OCI-LY7 (cell line): ENCODE results near the gene STX17. TPM values are rescaled to one million over a fixed set of nuclear protein-coding genes. Genes with fewer than 3 reads are reported as not detected.
"Not testable (repeated sequence)": the region's sequence is repeated elsewhere in the genome, so short reads cannot be mapped to it uniquely, and the experiment has no call there.

ENCODE experiments used
- BruUV-seq: library from RNA; stranded (reverse); fragments of 400-500 nt; replicated peaks from 2 replicates; lab custom pipeline; 2021; lab: Mats Ljungman, UMichigan
- CTCF ChIA-PET: fragments of 300-600 bp; sonication (Branson Sonifier 250); formaldehyde crosslinking; loops from one replicate; lab custom pipeline; 2022; ENCODE audit warnings: antibody characterized with exemption; ENCODE audit not compliant: unreplicated experiment; lab: Charles Lee
- POLR2A ChIA-PET: fragments of 300-600 bp; sonication (Branson Sonifier 250); formaldehyde crosslinking; loops from one replicate; lab custom pipeline; 2022; ENCODE audit warnings: antibody characterized with exemption; lab: Charles Lee
- DNase-seq: peaks from one replicate; pipeline ENCODE4 v3.0.0-alpha.2; 2015; ENCODE audit warnings: low spot score
- H2AFZ ChIP-seq: fragments of 200-600 bp; sonication (generic), shearing (Covaris generic); 2 replicates; pipeline ENCODE4 v1.6.1; 2014; ENCODE audit warnings: mild to moderate bottlenecking, antibody characterized with exemption, low read length, moderate library complexity
- H3K27ac ChIP-seq: fragments of 200-600 bp; sonication (generic); 2 replicates; pipeline ENCODE4 v1.5.1; 2014; ENCODE audit warnings: mixed run types, low read depth, mild to moderate bottlenecking, moderate library complexity, low read length, inconsistent platforms; ENCODE audit not compliant: poor library complexity, severe bottlenecking
- H3K36me3 ChIP-seq: fragments of 200-600 bp; sonication (generic); 2 replicates; pipeline ENCODE4 v1.6.1; 2014; ENCODE audit warnings: mild to moderate bottlenecking, antibody characterized with exemption, low read length, moderate library complexity, mixed read lengths; ENCODE audit not compliant: insufficient read depth
- H3K4me1 ChIP-seq: fragments of 200-600 bp; sonication (generic); 2 replicates; pipeline ENCODE4 v1.5.1; 2014; ENCODE audit warnings: mild to moderate bottlenecking, low read length; ENCODE audit not compliant: insufficient read depth, poor library complexity, severe bottlenecking
- H3K4me2 ChIP-seq: fragments of 200-600 bp; sonication (generic); 2 replicates; pipeline ENCODE4 v1.6.1; 2014; ENCODE audit warnings: mild to moderate bottlenecking, low read length
- H3K4me3 ChIP-seq: fragments of 200-600 bp; sonication (generic); 2 replicates; pipeline ENCODE4 v1.5.1; 2014; ENCODE audit warnings: mild to moderate bottlenecking, low read depth, low read length; ENCODE audit not compliant: poor library complexity, severe bottlenecking
- H3K79me2 ChIP-seq: fragments of 200-600 bp; sonication (generic); 2 replicates; pipeline ENCODE4 v1.6.1; 2016; ENCODE audit warnings: low read depth, mild to moderate bottlenecking, low read length, moderate library complexity, mixed read lengths; ENCODE audit not compliant: insufficient read depth
- H3K9me2 ChIP-seq: fragments of 200-600 bp; sonication (generic); 2 replicates; pipeline ENCODE4 v1.6.1; 2016; ENCODE audit warnings: mild to moderate bottlenecking, low read length, mixed read lengths; ENCODE audit not compliant: insufficient read depth
- H3K9me3 ChIP-seq: fragments of 200-600 bp; sonication (generic); 2 replicates; pipeline ENCODE4 v1.6.1; 2014; ENCODE audit warnings: mild to moderate bottlenecking, mixed run types, low read length, mixed read lengths
- H4K20me1 ChIP-seq: fragments of 200-600 bp; sonication (generic); 2 replicates; pipeline ENCODE4 v1.6.1; 2014; ENCODE audit warnings: mild to moderate bottlenecking, antibody characterized with exemption, low read length, moderate library complexity, mixed read lengths; ENCODE audit not compliant: insufficient read depth
- EZH2phosphoT487 ChIP-seq: fragments of 200-600 bp; sonication (generic); IDR thresholded peaks from 2 replicates; pipeline ENCODE4 v1.6.1; 2018; ENCODE audit warnings: low read depth, borderline replicate concordance, mild to moderate bottlenecking, mixed run types, antibody characterized with exemption, low read length, moderate library complexity, mixed read lengths
- intact Hi-C: fragments of 100-400 bp; cut with micrococcal nuclease; formaldehyde crosslinking; loops from one replicate; pipeline ENCODE4 v1.10.0; 2022; ENCODE audit not compliant: unreplicated experiment
- total RNA-seq, 2 experiments: library from RNA; depleted of rRNA in 1 of 2; stranded (reverse); fragments of >200 nt in 1 of 2; shearing (Covaris generic) in 1 of 2; gene quantifications; 2 replicates each; pipeline ENCODE4 v1.2.3, GENCODE V29; 2014 to 2022
- TF ChIP-seq, protein P1 (sequence below): fragments of 200-600 bp; sonication (generic); conservative IDR thresholded peaks from 2 replicates; pipeline ENCODE4 v1.5.1; 2014; ENCODE audit warnings: mild to moderate bottlenecking, antibody characterized with exemption, low read length, moderate library complexity, mixed read lengths

STX17 gene
- total RNA-seq, 2 experiments from 2014 or later: 12.1 to 21.5 TPM

DNA sequence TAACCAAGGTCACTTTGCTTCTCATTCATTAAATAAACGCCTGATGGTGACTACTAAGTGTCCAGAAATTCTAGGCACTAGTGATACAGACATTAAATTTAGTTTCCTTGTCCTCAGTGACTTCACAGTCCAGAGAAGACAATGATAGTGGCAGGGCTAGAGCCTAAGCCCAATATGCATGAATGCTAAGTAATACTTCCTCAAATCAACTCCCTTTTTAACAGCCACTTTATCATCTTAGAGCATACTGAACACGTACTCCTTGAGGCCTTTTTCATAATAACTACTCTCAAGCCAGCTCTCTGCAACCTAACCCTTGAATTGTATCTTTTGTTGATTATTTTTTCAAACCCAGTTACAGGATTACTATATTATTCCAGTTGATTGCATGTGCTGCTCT is 74.1 kb downstream of the STX17 start:
- Histone ChIP-seq H3K4me1 (no peaks in the 10 kb centered on the region), H3K27ac (no peak overlapping the region), H3K4me2 (no peak overlapping the region), H4K20me1 (no peaks in the 10 kb centered on the region), H3K9me2 (no peaks in the 10 kb centered on the region), H3K79me2 (no peaks in the 10 kb centered on the region), H3K36me3 (peaks cover 30% of the 10 kb centered on the region), H3K9me3 (no peaks in the 10 kb centered on the region), H2AFZ (no peak overlapping the region), H3K4me3 (no peak overlapping the region)
- TF ChIP-seq, protein P1, sequence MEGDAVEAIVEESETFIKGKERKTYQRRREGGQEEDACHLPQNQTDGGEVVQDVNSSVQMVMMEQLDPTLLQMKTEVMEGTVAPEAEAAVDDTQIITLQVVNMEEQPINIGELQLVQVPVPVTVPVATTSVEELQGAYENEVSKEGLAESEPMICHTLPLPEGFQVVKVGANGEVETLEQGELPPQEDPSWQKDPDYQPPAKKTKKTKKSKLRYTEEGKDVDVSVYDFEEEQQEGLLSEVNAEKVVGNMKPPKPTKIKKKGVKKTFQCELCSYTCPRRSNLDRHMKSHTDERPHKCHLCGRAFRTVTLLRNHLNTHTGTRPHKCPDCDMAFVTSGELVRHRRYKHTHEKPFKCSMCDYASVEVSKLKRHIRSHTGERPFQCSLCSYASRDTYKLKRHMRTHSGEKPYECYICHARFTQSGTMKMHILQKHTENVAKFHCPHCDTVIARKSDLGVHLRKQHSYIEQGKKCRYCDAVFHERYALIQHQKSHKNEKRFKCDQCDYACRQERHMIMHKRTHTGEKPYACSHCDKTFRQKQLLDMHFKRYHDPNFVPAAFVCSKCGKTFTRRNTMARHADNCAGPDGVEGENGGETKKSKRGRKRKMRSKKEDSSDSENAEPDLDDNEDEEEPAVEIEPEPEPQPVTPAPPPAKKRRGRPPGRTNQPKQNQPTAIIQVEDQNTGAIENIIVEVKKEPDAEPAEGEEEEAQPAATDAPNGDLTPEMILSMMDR: no peak
- TF ChIP-seq EZH2phosphoT487: no peak
- intact Hi-C loops: no loop called here
- ChIA-PET POLR2A (interaction anchor here (0.6 kb wide), 1 partner anchor 154 kb away, joined by 3 read pairs; no protein-coding TSS in a partner anchor), CTCF (no interaction called here)
- no peak for DNase-seq
- BruUV-seq: no TSS peak

DNA sequence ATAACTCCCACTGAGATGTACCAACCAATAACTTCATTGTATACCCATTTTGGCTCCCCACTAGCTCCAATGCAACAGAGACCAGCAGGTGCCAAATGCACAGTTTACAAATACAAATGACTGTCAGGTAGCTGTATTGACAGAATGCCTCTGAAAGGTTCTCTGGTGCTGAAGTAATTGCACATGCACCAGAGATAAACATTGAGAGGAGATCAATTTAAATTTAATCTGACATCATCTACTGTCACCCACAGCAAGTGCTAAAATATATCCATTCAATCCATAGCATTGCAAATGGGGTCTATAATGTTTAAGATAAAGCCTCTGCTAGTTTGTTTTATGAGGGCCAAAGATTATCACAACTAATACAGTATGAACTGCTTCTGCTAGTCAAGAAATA is 80.2 kb downstream of the STX17 start:
- TF ChIP-seq EZH2phosphoT487: no peak
- TF ChIP-seq, protein P1: no peak
- CTCF ChIA-PET: no interaction called here
- no TSS peak for BruUV-seq

DNA sequence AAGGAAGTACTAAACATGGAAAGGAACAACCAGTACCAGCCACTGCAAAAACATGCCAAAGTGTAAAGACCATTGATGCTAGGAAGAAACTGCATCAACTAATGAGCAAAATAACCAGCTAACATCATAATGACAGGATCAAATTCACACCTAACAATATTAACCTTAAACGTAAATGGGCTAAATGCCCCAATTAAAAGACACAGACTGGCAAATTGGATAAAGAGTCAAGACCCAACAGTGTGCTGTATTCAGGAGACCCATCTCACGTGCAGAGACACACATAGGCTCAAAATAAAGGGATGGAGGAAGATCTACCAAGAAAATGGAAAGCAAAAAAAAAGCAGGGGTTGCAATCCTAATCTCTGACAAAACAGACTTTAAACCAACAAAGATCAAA is 84.1 kb downstream of the STX17 start:
- DNase-seq, H3K9me3 ChIP-seq, H4K20me1 ChIP-seq, H3K4me1 ChIP-seq, H2AFZ ChIP-seq, intact Hi-C loops, H3K4me3 ChIP-seq, POLR2A ChIA-PET, H3K9me2 ChIP-seq, H3K4me2 ChIP-seq, H3K79me2 ChIP-seq, H3K27ac ChIP-seq, BruUV-seq, CTCF ChIA-PET: not testable (repeated sequence)
- H3K36me3 ChIP-seq: peaks cover 27% of the 10 kb centered on the region

More for the DNA sequence above, 80.2 kb downstream of the STX17 start:
- Histone ChIP-seq H3K79me2 (no peaks in the 10 kb centered on the region), H3K4me3 (no peak overlapping the region), H3K4me1 (no peaks in the 10 kb centered on the region), H4K20me1 (no peaks in the 10 kb centered on the region), H3K9me2 (no peaks in the 10 kb centered on the region), H3K27ac (no peak overlapping the region), H3K36me3 (peaks cover 45% of the 10 kb centered on the region), H2AFZ (no peak overlapping the region), H3K4me2 (no peak overlapping the region), H3K9me3 (no peaks in the 10 kb centered on the region)
- intact Hi-C loops: no loop called here
- POLR2A ChIA-PET: interaction anchor here (1.0 kb wide), 1 partner anchor 223 kb away, joined by 3 read pairs; no protein-coding TSS in a partner anchor
- no peak for DNase-seq
